ENCODE results near the gene IRAK3.
"Not testable (repeated sequence)": the region's sequence is repeated elsewhere in the genome, so short reads cannot be mapped to it uniquely, and the experiment has no call there.

Gene IRAK3

DNA sequence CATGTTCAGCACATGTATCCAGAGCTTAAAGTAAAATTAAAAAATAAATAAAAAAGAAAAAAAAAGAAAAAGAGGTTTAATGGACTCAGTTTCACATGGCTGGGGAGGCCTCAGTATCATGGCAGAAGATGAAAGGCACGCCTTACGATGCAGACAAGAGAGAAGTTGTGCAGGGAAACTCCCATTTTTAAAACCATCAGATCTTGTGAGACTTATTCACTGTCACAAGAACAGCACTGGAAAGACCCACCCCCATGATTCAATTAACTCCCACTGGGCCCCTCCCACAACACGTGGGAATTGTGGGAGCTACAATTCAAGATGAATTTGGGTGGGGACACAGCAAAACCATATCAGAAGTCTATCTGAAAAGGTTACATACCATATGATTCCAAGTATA lies 24.0 kb downstream of the IRAK3 start:
- DNase-seq (ENCODE audit: low spot score) = not testable (repeated sequence)

DNA sequence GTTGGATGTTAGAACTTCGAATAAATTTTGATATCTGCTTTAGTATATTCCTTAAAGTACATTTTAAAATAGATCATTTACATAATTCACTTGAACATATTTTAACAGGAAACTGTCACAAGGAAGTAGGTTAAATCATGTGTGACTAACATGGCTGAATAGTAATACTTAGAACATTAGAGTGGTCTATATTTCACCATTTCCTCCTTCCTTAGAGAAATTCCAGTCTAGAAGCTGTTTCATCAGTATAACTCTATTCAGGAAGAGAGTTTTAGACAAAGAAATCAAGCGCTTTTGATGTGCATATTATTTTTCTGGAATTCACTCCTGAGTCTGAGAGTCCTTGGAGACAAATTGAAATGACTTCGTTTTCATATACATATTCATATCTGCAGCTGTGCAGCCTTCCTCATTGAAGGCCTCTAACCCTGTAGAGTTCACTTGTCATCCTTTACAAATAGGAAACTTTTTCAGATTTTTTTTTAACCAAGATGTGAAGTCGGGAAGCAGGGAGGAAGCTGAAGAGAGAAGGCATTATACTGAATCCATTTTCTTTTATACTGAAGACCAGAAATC lies 28.4 kb downstream of the IRAK3 start:
- DNase-seq (ENCODE audit: low spot score) = no peak

GRCh38 chr12:66228462-66228861 lies 39.4 kb downstream of the IRAK3 start:
- DNase-seq (ENCODE audit: low spot score) = no peak

DNA sequence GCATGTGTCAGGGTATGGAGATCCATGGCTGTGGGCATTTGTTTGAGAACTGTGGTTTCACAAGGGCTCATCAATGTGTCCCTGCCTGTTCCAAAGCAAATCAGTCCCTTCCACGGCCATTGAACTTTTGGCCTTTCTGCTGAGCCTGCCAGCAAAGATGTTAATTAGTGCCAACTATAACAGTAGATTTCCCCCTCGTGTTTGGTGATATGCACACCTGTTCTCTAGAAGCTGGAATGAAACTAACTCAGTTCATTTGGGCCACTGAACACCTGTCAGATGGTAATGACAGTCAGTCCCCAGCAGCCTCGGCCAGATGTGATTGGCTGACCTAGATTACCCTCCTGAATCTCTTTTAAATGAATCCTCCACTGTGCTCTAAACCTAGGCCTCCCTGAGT lies 43.2 kb downstream of the IRAK3 start:
- DNase-seq (ENCODE audit: low spot score) = no peak

- DNase-seq (ENCODE audit: low spot score) = not testable (repeated sequence)
These were observed 45.2 kb downstream of the IRAK3 start for GRCh38 chr12:66234037-66234693.

DNA sequence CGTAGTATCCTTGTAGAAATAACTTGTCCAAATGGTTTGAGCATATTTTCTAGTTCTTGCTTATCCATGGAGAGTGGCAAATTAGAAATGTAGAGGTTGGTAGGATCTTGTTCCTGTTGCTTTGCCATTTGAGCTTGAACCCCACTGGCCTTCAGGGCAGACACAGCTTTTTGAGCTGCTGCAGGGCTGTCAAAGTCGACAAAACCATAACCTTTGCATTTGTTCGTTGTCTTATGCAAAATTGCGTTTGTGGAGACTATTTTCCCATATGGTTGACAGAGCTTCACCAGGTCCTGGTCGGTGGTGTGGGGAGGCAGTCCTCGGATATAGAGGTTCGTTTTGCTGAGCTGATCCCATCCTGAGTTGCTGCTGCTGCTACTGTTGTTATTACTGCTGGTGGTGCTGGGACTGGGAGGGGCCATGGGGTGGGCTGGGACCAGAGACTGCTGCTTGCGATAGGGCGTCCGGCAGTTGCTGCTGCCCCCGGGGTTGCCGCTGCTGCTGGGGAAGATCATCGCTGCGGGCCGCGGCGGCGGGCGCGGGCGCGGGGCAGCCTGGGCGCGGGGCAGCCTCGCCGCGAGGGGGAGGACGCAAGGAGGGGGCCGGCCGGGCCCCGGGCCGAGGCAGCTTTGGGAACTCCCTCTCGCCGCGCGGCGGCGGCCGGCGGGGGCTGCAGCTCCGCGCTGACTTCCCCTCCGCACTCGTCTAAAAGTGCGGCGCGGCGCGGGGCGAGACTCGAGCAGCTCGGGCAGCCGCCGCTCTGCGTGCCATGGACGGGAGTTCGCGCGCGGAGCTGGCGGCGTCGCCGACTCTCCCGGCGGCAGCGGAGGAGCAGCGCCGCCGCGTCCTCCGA lies 46.0 kb downstream of the IRAK3 start:
- DNase-seq (ENCODE audit: low spot score) = not testable (repeated sequence)

DNA sequence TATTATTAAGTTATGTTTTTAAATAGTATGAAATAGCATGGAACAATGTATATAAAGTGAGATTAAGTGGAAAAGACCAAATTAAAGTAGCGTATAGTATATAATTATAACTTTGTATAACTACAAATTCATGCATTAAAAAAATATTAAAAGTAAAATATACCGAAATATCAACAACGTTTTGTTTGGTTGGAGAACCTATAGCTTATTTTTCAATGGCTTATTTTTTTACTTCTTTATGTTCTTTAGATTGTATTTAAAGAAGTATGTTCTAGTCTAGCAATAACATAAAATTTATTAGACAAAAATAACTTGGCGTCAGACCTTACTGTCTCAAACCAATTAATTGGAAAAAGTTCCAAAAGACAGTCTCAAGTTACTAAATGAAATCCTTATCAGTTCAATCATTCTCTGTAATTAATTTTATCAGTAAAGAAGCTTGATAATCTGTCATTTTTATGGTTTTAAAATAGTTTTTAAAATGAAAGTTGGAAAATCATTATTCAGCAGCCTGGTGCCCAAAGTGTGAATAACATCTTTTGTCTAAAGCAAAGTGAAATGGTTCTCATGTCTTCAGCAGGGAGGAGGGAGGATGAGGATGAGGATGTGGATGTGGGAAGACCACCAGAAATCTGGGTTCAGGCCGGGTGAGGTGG lies 46.7 kb downstream of the IRAK3 start:
- no peak for DNase-seq (ENCODE audit: low spot score)

DNA sequence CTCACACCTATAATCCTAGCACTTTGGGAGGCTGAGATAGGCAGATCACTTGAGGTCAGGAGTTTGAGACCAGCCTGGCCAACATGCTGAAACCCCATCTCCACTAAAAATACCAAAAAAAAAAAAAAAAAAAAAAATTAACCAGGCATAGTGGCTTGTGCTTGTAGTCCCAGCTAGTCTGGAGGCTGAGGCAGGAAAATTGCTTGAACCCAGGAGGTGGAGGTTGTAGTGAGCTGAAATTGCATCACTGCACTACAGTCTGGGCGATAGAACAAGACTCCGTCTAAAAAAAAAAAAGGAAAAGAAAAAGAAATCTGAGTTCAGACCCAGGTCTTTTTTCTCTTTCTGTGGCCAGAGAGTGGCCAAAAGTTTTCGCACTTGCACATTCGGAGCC lies 47.3 kb downstream of the IRAK3 start:
- not testable (repeated sequence) for DNase-seq (ENCODE audit: low spot score)

- no peak for DNase-seq (ENCODE audit: low spot score)
These were observed 48.0 kb downstream of the IRAK3 start for GRCh38 chr12:66236969-66237368.

GRCh38 chr12:66237505-66238175 lies 48.6 kb downstream of the IRAK3 start:
- DNase-seq (ENCODE audit: low spot score) = no peak

GRCh38 chr12:66239295-66239694 lies 50.3 kb downstream of the IRAK3 start:
- DNase-seq (ENCODE audit: low spot score) = no peak

DNA sequence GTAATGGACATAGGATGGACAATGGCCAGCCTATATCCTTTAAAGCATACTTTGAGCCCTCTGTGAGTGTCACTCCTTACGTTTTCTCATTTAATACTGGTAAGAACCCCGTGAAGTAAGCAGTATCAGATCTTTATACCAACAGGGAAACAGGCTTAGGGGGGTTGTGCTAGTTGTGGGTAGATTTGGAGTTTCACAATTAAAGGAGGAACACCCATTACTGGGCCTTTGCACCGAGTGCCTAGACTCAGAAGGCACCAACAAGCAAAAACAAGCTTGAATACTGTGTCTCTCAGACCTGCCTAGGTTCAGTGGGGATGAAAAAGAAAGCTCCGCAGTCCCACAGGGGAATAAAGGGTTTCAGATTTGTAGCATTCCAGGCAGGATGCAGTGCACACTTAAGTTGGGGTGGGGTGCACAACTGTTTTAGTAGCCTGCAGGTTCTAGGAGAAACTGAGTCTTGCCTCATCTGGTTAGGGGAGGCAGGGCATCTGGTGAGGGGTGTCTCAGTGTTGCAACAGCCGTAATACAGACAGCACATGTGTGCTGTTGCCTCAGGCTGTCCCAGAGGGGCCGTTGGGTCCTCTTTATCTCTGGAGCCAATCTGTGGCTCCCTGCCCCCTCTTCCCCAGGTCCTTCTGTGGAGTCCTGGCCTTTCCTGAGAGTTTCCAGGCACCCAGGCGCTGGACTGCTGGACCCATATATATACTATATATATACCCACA lies 51.2 kb downstream of the IRAK3 start:
- no peak for DNase-seq (ENCODE audit: low spot score)

DNA sequence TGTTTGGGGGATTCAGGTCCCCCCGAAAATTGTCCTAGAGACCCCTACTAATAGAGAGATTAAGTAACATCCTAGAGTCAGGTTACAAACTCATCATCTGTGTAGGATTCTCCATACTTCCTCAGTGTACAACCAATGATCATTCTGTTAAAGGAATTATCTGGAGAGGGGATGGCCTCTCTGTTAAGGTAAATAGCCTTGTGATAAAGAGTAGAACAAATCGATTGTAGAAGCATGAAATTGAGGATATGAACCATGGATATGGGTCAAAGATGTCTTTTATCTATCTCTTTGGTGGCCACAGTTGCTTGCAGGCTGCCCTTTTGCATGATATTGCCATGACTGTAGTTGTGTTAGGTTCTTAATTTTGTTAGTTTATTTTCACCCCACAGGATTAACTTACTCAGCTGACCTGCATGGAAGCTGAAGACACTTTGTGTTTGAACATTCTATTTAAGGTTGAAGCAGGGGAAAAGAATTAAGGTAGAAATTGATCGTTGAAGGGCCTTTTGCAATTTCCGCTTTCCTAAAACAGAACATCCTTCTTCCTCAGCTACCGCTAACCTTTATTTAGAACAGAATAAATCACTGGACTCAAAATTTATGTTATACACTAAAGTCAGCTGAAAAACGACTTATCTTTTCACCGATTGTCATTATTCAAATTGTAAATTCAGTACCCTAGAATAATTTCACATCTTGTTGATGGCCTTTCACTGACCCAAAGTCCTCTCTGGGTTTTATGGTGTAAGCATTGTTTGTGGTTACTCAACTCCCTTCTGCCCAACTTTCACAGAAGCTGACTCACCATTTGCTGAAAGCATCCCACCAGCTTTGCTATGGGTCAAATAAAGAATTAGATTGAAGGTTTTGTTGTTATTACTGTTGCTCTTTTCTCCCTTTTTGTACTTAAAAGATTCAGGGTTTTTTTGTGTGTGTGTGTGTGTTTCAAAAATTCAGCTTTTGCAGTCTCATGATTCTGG lies 52.3 kb downstream of the IRAK3 start:
- no peak for DNase-seq (ENCODE audit: low spot score)

GRCh38 chr12:66242311-66242710 lies 53.3 kb downstream of the IRAK3 start:
- DNase-seq (ENCODE audit: low spot score) = no peak

- DNase-seq (ENCODE audit: low spot score) = no peak
These were observed 54.9 kb downstream of the IRAK3 start for GRCh38 chr12:66243911-66244310.

- DNase-seq (ENCODE audit: low spot score) = no peak
These were observed 55.4 kb downstream of the IRAK3 start for GRCh38 chr12:66244446-66244845.

DNA sequence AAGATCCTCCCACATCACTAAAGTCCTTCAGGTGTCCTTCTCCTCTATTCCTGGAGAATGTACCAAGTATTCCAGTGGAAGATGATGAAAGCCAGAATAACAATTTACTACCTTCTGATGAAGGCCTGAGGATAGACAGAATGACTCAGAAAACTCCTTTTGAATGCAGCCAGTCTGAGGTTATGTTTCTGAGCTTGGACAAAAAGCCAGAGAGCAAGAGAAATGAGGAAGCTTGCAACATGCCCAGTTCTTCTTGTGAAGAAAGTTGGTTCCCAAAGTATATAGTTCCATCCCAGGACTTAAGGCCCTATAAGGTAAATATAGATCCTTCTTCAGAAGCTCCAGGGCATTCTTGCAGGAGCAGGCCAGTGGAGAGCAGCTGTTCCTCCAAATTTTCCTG lies 58.7 kb downstream of the IRAK3 start:
- no peak for DNase-seq (ENCODE audit: low spot score)

GRCh38 chr12:66251049-66251448 lies 62.0 kb downstream of the IRAK3 start:
- DNase-seq (ENCODE audit: low spot score) = no peak

GRCh38 chr12:66252771-66253170 lies 63.8 kb downstream of the IRAK3 start:
- DNase-seq (ENCODE audit: low spot score) = no peak

GRCh38 chr12:66255737-66256136 lies 66.7 kb downstream of the IRAK3 start:
- no peak for DNase-seq (ENCODE audit: low spot score)

All from HuH-7.5 (cell line).